Measurements from ENCODE around the gene SYCE1.

SYCE1 gene

DNA sequence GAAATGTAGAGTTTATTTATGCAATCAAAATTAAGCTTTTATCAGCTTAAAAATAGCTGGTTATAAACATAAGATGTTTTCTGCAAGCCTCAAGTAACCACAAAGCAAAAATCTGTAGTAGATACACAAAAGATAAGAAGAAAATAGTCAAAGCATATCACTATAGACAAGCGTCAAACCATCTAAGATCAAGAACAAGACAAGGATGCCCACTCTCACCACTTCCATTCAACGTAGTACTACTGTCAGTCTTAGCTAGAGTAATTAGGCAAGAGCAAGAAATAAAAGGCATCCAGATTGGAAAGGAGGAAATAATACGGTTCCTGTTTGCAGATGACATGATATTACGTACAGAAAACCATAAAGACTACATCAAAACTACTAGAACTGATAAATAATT is 55.7 kb downstream of the SYCE1 start:
- DNase-seq, result no peak

All from activated CD4-positive, CD25-positive, alpha-beta regulatory T cell treated with anti-CD3 and anti-CD28 coated beads, Interleukin-2, amount 50 U/mL, for 72 hours (primary cell).